OCI-LY7 (cell line): ENCODE data around the gene TNPO1.

ENCODE experiments used
- CTCF ChIP-seq: fragments of 200-600 bp; sonication (generic); conservative IDR thresholded peaks from 2 replicates; pipeline ENCODE4 v1.5.1; 2014; ENCODE audit warnings: mild to moderate bottlenecking, antibody characterized with exemption, low read length, moderate library complexity, mixed read lengths
- EZH2phosphoT487 ChIP-seq: fragments of 200-600 bp; sonication (generic); IDR thresholded peaks from 2 replicates; pipeline ENCODE4 v1.6.1; 2018; ENCODE audit warnings: low read depth, borderline replicate concordance, mild to moderate bottlenecking, mixed run types, antibody characterized with exemption, low read length, moderate library complexity, mixed read lengths

- TF ChIP-seq CTCF (no peak), EZH2phosphoT487 (no peak)
Measured at GRCh38 chr5:72835633-72836032, 19.2 kb downstream of the TNPO1 start.
